ENCODE measurements around the gene TMTC3. TPM values are rescaled to one million over a fixed set of nuclear protein-coding genes. Genes with fewer than 3 reads are reported as not detected.

Gene TMTC3
- total and polyA plus RNA-seq, 2 experiments from 2014 or later, result 17.7 to 53.8 TPM

DNA sequence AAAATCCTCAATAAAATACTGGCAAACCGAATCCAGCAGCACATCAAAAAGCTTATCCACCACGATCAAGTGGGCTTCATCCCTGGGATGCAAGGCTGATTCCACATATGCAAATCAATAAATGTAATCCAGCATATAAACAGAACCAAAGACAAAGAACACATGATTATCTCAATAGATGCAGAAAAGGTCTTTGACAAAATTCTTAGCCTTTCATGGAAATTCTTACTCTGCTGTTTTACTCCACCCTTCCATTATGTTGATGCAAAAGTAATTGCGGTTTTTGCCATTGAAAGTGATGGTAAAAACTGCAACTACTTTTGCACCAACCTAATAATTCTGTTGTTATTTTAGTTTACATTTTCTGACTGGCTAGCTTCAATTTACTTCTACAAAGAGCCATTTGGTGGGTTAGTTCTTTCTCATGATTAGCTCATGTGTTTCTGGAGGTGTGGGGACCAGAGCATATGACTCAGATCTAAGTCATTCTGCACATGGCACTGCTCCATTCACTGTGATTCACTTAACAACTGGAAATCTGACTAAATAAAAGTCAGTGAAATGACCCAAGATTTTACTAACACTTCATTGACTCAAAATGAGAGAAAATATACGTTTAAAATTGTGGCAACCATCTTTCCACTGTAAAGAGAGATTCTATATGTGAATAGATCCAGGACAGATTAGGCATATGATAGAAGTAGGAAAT is 99.9 kb downstream of the TMTC3 start:
- H2AFZ ChIP-seq, result no peak overlapping the region
- Mint-ChIP-seq H3K27ac (no peak overlapping the region), H3K4me1 (peaks cover 13% of the 10 kb centered on the region), H3K9me3 (peaks cover 5% of the 10 kb centered on the region; the same call in 2 of the 3 replicates), H3K27me3 (ENCODE audit: insufficient read depth, low read depth, poor library complexity) (peaks cover 3% of the 10 kb centered on the region), H3K36me3 (ENCODE audit: low read depth) (no peaks in the 10 kb centered on the region), H3K4me3 (no peak overlapping the region)
- TF ChIP-seq POLR2AphosphoS5 (IDR thresholded peaks at IDR 0.05; ENCODE audit: low read depth) (no peak), CREB1 (CRISPR knock-in tag; IDR thresholded peaks at IDR 0.05; ENCODE audit: low read depth) (no peak), ZNF114 (CRISPR knock-in tag; IDR thresholded peaks at IDR 0.05) (no peak), EZH2 (IDR thresholded peaks at IDR 0.05; ENCODE audit: low read depth, unreplicated experiment) (no peak), JUNB (IDR thresholded peaks at IDR 0.05; ENCODE audit: unreplicated experiment) (no peak)
- TF ChIP-seq, protein P1, sequence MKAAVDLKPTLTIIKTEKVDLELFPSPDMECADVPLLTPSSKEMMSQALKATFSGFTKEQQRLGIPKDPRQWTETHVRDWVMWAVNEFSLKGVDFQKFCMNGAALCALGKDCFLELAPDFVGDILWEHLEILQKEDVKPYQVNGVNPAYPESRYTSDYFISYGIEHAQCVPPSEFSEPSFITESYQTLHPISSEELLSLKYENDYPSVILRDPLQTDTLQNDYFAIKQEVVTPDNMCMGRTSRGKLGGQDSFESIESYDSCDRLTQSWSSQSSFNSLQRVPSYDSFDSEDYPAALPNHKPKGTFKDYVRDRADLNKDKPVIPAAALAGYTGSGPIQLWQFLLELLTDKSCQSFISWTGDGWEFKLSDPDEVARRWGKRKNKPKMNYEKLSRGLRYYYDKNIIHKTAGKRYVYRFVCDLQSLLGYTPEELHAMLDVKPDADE (IDR thresholded peaks at IDR 0.05), result no peak
- TF ChIP-seq, protein P2, sequence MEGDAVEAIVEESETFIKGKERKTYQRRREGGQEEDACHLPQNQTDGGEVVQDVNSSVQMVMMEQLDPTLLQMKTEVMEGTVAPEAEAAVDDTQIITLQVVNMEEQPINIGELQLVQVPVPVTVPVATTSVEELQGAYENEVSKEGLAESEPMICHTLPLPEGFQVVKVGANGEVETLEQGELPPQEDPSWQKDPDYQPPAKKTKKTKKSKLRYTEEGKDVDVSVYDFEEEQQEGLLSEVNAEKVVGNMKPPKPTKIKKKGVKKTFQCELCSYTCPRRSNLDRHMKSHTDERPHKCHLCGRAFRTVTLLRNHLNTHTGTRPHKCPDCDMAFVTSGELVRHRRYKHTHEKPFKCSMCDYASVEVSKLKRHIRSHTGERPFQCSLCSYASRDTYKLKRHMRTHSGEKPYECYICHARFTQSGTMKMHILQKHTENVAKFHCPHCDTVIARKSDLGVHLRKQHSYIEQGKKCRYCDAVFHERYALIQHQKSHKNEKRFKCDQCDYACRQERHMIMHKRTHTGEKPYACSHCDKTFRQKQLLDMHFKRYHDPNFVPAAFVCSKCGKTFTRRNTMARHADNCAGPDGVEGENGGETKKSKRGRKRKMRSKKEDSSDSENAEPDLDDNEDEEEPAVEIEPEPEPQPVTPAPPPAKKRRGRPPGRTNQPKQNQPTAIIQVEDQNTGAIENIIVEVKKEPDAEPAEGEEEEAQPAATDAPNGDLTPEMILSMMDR (conservative IDR thresholded peaks at IDR 0.05; ENCODE audit: low read depth in 2 of 2), result no peak
- TF ChIP-seq, protein P3, sequence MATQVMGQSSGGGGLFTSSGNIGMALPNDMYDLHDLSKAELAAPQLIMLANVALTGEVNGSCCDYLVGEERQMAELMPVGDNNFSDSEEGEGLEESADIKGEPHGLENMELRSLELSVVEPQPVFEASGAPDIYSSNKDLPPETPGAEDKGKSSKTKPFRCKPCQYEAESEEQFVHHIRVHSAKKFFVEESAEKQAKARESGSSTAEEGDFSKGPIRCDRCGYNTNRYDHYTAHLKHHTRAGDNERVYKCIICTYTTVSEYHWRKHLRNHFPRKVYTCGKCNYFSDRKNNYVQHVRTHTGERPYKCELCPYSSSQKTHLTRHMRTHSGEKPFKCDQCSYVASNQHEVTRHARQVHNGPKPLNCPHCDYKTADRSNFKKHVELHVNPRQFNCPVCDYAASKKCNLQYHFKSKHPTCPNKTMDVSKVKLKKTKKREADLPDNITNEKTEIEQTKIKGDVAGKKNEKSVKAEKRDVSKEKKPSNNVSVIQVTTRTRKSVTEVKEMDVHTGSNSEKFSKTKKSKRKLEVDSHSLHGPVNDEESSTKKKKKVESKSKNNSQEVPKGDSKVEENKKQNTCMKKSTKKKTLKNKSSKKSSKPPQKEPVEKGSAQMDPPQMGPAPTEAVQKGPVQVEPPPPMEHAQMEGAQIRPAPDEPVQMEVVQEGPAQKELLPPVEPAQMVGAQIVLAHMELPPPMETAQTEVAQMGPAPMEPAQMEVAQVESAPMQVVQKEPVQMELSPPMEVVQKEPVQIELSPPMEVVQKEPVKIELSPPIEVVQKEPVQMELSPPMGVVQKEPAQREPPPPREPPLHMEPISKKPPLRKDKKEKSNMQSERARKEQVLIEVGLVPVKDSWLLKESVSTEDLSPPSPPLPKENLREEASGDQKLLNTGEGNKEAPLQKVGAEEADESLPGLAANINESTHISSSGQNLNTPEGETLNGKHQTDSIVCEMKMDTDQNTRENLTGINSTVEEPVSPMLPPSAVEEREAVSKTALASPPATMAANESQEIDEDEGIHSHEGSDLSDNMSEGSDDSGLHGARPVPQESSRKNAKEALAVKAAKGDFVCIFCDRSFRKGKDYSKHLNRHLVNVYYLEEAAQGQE (IDR thresholded peaks at IDR 0.05; ENCODE audit: unreplicated experiment), result no peak
- no peak overlapping the region for H3K4me2 ChIP-seq
- H3K9me2 ChIP-seq (ENCODE audit: insufficient read depth), result no peaks in the 10 kb centered on the region
- DNase-seq (ENCODE audit: low spot score) (no peak), ATAC-seq (no peak)
- no peak overlapping the region for H3K27ac ChIP-seq (ENCODE audit: low read depth)
- H3K27me3 ChIP-seq (ENCODE audit: insufficient read depth), result no peaks in the 10 kb centered on the region
- H3K4me1 ChIP-seq (ENCODE audit: insufficient read depth), result peaks cover 17% of the 10 kb centered on the region
- no peak overlapping the region for H3K4me3 ChIP-seq
- no peaks in the 10 kb centered on the region for H3K36me3 ChIP-seq (ENCODE audit: insufficient read depth)
- H3F3A ChIP-seq (replicated peaks; ENCODE audit: low read depth), result no peaks in the 10 kb centered on the region
- H3K79me2 ChIP-seq (replicated peaks; ENCODE audit: insufficient read depth), result no peaks in the 10 kb centered on the region
- no peaks in the 10 kb centered on the region for H4K20me1 ChIP-seq (replicated peaks; ENCODE audit: insufficient read depth)

DNA sequence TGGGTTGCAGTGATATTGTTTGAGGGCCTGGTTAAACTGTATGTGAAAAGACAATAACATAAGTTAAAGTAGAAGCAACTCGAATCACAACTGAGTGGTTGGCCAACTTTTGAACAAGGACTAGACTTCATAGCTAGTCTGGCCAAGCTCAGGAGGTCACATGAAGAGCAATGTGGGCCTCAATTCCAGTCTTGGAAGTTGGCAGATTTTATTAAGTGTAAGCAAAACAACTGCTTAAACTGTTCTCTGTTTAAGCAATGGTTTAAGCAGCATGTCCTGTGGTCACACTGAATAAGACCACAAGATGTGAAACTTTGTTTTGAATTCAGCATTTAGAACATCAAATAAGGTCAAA is 100.4 kb downstream of the TMTC3 start:
- Histone ChIP-seq H3K4me3 (no peak overlapping the region), H4K20me1 (replicated peaks; ENCODE audit: insufficient read depth) (no peaks in the 10 kb centered on the region), H3K27ac (ENCODE audit: low read depth) (no peak overlapping the region), H3K36me3 (ENCODE audit: insufficient read depth) (no peaks in the 10 kb centered on the region), H3K9me2 (ENCODE audit: insufficient read depth) (no peaks in the 10 kb centered on the region), H3K27me3 (ENCODE audit: insufficient read depth) (no peaks in the 10 kb centered on the region), H3K4me2 (no peak overlapping the region), H3K4me1 (ENCODE audit: insufficient read depth) (peaks cover 17% of the 10 kb centered on the region), H2AFZ (no peak overlapping the region), H3K79me2 (replicated peaks; ENCODE audit: insufficient read depth) (no peaks in the 10 kb centered on the region), H3F3A (replicated peaks; ENCODE audit: low read depth) (no peaks in the 10 kb centered on the region)
- Mint-ChIP-seq H3K36me3 (ENCODE audit: low read depth) (no peaks in the 10 kb centered on the region), H3K27me3 (ENCODE audit: insufficient read depth, low read depth, poor library complexity) (peaks cover 3% of the 10 kb centered on the region), H3K4me3 (no peak overlapping the region), H3K27ac (no peak overlapping the region), H3K9me3 (peaks cover 5% of the 10 kb centered on the region; the same call in 2 of the 3 replicates), H3K4me1 (peaks cover 13% of the 10 kb centered on the region)
- DNase-seq (ENCODE audit: low spot score) (no peak), ATAC-seq (no peak)
- TF ChIP-seq ZNF114 (CRISPR knock-in tag; IDR thresholded peaks at IDR 0.05), result no peak
- TF ChIP-seq, protein P1 (IDR thresholded peaks at IDR 0.05), result no peak
- TF ChIP-seq, protein P2 (conservative IDR thresholded peaks at IDR 0.05; ENCODE audit: low read depth in 2 of 2), result no peak
- no peak for TF ChIP-seq ZNF331 (CRISPR knock-in tag; IDR thresholded peaks at IDR 0.05; ENCODE audit: low read depth)
- TF ChIP-seq NANOG (IDR thresholded peaks at IDR 0.05; ENCODE audit: borderline replicate concordance), result no peak
- no peak for TF ChIP-seq STAT1 (IDR thresholded peaks at IDR 0.05; ENCODE audit: unreplicated experiment)
